NT2/D1 (cell line): ENCODE measurements around the gene HPN.
A peak's percentile ranks its signal among the peaks of the same experiment; 100 is the strongest.

Experiments
- DNase-seq: peaks from one replicate; pipeline ENCODE4 v3.0.0-alpha.2; 2011; ENCODE audit warnings: low read depth, low spot score
- H3K27me3 ChIP-seq: 2 replicates; pipeline ENCODE4 v1.6.0; 2011; ENCODE audit warnings: mild to moderate bottlenecking; ENCODE audit not compliant: insufficient read length, insufficient read depth
- H3K36me3 ChIP-seq: 2 replicates; pipeline ENCODE4 v1.6.1; 2011; ENCODE audit warnings: mild to moderate bottlenecking, low read length, mixed read lengths; ENCODE audit not compliant: insufficient read depth, insufficient read length
- H3K4me1 ChIP-seq: 2 replicates; pipeline ENCODE4 v1.5.1; 2011; ENCODE audit not compliant: insufficient read depth, insufficient read length
- H3K4me3 ChIP-seq: 2 replicates; pipeline ENCODE4 v1.5.1; 2011; ENCODE audit warnings: low read depth; ENCODE audit not compliant: insufficient read length
- H3K9ac ChIP-seq: 2 replicates; pipeline ENCODE4 v1.6.0; 2011; ENCODE audit warnings: low read depth; ENCODE audit not compliant: insufficient read length
- H3K9me3 ChIP-seq: 2 replicates; pipeline ENCODE4 v1.5.1; 2011; ENCODE audit warnings: mild to moderate bottlenecking, low read length; ENCODE audit not compliant: insufficient read depth
- SUZ12 ChIP-seq: IDR thresholded peaks from 2 replicates; pipeline ENCODE4 v1.6.1; 2011; ENCODE audit not compliant: insufficient read length, insufficient read depth; ENCODE audit errors: extremely low read depth
- YY1 ChIP-seq: IDR thresholded peaks from 2 replicates; pipeline ENCODE4 v1.6.1; 2011; ENCODE audit not compliant: insufficient read length, insufficient read depth
- ZNF274 ChIP-seq: IDR thresholded peaks from 2 replicates; pipeline ENCODE4 v1.6.1; 2011; ENCODE audit warnings: mild to moderate bottlenecking, low read depth, low read length

The HPN gene

DNA sequence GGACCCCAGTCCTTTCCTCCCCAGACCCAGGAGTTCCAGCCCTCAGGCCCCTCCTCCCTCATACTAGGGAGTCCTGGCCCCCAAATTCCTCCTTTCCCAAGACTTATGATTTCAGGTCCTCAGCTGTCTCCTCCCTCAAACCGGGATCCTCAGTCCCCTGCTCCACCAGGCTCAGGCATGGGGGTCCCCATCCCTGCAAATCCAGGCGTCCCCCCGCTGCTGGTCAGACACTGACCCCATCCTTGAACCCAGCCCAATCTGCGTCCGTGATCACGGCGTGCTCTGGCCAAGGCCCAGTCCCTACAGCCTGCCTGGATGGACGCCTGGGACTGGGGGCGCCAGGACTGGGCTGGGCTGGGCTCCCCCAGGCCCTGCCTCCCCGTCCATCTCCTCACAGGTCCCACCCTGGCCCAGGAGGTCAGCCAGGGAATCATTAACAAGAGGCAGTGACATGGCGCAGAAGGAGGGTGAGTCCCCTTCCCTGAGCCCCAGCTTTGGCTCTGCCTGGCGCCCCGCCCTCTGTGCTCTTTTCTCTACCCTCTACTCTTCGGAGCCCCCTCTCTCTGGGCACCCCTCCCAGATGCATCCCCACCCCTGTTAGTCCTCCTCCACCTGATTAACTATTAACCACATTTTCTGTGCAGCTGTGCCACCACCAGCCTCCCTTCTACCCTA, 672 bp downstream of the HPN start:
- DNase-seq = no peak
- Histone ChIP-seq H3K4me3 (peak overlapping the region; percentile 28), H3K9ac (peak overlapping the region; percentile 72), H3K9me3 (no peaks in the 10 kb centered on the region), H3K4me1 (peaks cover 12% of the 10 kb centered on the region), H3K36me3 (peaks cover 3% of the 10 kb centered on the region), H3K27me3 (no peaks in the 10 kb centered on the region)
- no peak for TF ChIP-seq ZNF274
- no peak for TF ChIP-seq SUZ12

DNA sequence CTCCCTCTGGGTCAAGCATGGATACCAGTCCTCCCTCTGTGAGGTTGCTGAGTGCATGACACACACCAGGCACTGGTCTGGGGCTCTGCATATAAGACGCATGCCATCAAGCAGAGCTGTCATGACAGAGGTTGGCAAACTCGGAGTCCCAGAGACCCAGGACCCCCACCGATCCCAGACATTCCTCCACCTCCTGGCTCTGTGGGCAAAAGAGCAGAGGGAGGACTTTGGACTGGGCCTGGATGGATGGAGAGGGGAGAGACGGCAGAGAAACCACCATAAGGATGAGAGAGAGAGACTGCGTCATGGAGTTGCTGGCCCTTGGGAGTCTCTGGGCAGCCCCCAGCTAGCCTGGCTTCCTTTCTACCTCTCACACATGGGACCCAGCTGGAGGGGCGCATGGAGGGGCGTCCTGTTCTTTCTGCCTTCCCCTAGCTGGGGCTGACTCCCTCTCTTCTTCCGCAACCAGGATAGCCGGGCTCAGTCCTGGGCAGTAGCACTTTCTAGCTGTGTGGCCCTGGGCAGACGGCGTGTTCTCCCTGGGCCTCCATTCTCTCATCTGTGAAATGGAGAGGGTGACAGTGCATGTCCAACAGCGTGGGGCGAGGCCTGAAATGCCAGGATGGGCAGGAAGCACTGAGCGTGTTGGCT, 1.6 kb downstream of the HPN start:
- TF ChIP-seq YY1 (no peak), SUZ12 (no peak), ZNF274 (no peak)
- no peak for DNase-seq
- H3K4me3 ChIP-seq = no peak overlapping the region
- no peak overlapping the region for H3K9ac ChIP-seq
- peaks cover 12% of the 10 kb centered on the region for H3K4me1 ChIP-seq
- H3K27me3 ChIP-seq = no peaks in the 10 kb centered on the region
- H3K9me3 ChIP-seq = no peaks in the 10 kb centered on the region
- H3K36me3 ChIP-seq = peaks cover under 1% of the 10 kb centered on the region

DNA sequence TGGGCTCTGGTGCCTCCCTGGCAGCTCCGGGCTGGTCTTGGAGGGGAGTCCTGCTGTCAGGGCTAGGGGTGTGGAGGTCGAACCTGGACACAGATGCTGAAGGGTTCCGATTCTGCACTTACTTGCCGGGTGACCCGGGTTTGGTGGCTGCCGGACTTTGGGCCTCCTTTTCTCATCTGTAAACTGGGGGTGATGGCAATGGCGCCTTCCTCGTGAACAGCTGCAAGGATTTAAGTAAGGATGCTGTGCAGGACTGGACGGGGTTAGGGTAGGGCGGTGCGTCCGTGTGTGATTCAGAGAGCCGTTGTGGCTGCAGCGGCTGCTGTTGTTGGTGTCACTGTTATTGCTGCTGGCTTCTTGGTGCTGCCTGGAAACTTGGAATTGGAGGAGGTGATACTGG, 2.4 kb downstream of the HPN start:
- TF ChIP-seq YY1 = no peak
- TF ChIP-seq SUZ12 = no peak
- no peak for TF ChIP-seq ZNF274
- Histone ChIP-seq H3K4me3 (no peak overlapping the region), H3K9me3 (no peaks in the 10 kb centered on the region), H3K4me1 (peaks cover 14% of the 10 kb centered on the region), H3K9ac (no peak overlapping the region), H3K36me3 (no peaks in the 10 kb centered on the region), H3K27me3 (no peaks in the 10 kb centered on the region)
- no peak for DNase-seq

DNA sequence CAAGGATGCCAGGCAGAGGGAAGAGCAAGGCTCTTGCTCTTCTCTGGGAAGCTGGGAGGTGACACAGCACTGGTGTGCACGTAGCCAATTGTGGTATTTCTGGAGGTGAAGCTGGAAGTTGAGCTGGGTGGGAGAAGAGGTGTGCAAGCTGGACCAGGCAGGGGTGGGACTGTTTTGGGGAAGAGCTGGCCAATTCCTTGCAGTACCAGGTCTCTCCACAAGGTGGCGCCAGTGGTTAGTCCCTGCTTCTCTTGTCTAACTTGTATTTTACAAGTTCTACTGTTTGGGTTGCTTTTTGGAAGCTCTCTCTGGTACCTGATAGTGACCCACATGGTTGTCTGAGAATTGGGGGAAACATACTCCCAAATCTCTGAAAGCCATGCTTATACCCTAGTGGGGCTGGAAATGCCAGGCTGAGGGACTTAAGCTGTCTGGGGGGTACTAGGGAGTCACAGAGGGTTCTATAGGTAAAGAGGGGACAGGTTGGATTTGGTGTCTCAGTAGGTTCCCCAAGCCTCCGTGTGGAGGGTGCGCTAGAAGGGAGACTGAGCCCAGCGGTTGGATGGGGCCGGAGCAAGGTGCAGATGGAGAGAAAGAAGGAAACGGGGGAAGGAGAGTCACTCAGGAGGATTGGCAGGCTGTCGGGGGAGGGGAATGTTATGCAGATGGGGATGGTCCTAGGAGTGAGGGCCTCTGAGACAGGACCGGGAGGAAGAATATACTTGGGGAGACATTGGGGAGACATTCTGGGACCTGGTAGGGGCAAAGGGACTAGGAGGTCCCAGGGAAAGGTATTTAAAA, 3.0 kb downstream of the HPN start:
- H3K4me3 ChIP-seq = no peak overlapping the region
- H3K4me1 ChIP-seq = peaks cover 19% of the 10 kb centered on the region
- no peaks in the 10 kb centered on the region for H3K36me3 ChIP-seq
- no peaks in the 10 kb centered on the region for H3K9me3 ChIP-seq
- no peak overlapping the region for H3K9ac ChIP-seq
- no peak for DNase-seq
- no peaks in the 10 kb centered on the region for H3K27me3 ChIP-seq
- TF ChIP-seq YY1 = no peak
- no peak for TF ChIP-seq SUZ12
- TF ChIP-seq ZNF274 = no peak

DNA sequence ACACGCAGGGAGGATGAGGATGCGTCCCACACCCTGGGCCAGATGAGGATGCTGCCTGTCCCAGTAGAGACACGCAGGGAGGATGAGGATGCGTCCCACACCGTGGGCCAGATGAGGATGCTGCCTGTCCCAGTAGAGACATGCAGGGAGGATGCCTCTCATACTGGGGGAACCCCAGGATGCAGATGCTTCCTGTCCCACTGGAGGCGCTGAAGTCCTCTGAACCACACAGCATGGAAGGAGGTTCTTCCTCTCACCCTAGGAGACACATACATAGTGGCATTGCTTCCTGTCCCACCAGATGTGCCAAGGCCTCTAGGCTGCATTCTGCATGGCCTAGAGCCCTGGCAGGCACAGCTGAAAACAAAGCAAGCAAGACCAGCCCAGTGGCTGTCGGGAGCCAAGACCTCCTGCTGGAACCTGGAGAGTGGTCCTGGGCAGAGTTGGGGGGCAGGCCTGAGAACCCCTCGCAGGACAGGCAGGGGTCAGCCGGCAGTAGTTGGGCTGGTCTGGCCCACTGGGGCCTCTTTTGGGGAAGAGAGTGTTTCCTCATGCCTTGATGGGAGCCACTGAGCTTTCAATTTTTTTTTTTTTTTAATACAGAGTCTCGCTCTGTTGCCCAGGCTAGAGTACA, 4.3 kb downstream of the HPN start:
- no peak for DNase-seq
- no peak overlapping the region for H3K4me3 ChIP-seq
- TF ChIP-seq SUZ12 = no peak
- no peak for TF ChIP-seq YY1
- no peak for TF ChIP-seq ZNF274
- H3K9ac ChIP-seq = no peak overlapping the region
- peaks cover 16% of the 10 kb centered on the region for H3K4me1 ChIP-seq
- no peaks in the 10 kb centered on the region for H3K9me3 ChIP-seq
- H3K36me3 ChIP-seq = no peaks in the 10 kb centered on the region
- no peaks in the 10 kb centered on the region for H3K27me3 ChIP-seq

DNA sequence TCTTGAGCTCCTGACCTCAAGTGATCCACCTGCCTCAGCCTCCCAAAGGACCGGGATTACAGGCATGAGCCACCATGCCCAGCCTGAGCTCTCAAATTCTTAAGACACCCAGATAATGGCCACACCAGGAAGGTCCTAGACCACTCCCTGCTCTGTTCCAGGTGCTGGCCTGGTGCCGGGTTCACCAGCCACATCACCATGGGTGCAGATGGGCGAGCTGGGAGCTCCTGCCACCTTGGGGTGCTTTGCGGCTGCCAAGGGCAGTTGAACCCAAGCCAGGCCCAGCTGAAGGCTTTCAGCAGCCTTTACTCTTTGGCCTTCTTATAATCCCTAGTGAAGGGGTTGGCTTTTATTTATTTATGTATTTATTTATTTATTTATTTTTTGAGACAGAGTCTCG, 4.9 kb downstream of the HPN start:
- no peak for TF ChIP-seq SUZ12
- TF ChIP-seq YY1 = no peak
- TF ChIP-seq ZNF274 = no peak
- Histone ChIP-seq H3K4me1 (peaks cover 12% of the 10 kb centered on the region), H3K9me3 (no peaks in the 10 kb centered on the region), H3K36me3 (no peaks in the 10 kb centered on the region), H3K9ac (no peak overlapping the region), H3K27me3 (no peaks in the 10 kb centered on the region), H3K4me3 (no peak overlapping the region)
- DNase-seq = no peak
